Testis (tissue), 2 donors: ENCODE measurements around the gene CBARP.

Source experiments
- POLR2A ChIP-seq: fragments of 450-650 bp; IDR thresholded peaks from one replicate; pipeline ENCODE4 v1.6.1; 2017; ENCODE audit warnings: antibody characterized with exemption, mild to moderate bottlenecking, moderate library complexity
- TF ChIP-seq, protein P1 (sequence below), 3 experiments: fragments of 450-650 bp in 2 of 3; fragments of 200-600 bp in 1 of 3; sonication (generic) in 1 of 3; IDR thresholded peaks; one replicate each; pipeline ENCODE4 v1.5.1; 2016 to 2019; ENCODE audit warnings: antibody characterized with exemption in 3 of 3, mild to moderate bottlenecking in 2 of 3, moderate library complexity in 1 of 3

DNA sequence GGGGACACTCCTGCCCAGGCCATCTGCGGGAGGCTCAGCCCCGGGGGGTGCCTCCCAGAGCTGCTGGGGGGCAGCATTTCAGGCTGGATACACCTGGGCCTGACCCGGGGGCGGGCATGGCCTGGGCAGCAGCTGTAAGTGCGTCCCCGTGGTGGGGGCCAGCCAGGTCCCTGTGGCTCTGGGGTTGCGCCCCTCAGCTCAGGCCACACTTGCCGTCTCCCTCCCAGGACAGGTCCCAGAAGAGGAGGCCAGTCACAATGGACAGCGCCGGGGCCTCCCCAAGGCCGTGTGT, 11.6 kb downstream of the CBARP start:
- TF ChIP-seq, protein P1, sequence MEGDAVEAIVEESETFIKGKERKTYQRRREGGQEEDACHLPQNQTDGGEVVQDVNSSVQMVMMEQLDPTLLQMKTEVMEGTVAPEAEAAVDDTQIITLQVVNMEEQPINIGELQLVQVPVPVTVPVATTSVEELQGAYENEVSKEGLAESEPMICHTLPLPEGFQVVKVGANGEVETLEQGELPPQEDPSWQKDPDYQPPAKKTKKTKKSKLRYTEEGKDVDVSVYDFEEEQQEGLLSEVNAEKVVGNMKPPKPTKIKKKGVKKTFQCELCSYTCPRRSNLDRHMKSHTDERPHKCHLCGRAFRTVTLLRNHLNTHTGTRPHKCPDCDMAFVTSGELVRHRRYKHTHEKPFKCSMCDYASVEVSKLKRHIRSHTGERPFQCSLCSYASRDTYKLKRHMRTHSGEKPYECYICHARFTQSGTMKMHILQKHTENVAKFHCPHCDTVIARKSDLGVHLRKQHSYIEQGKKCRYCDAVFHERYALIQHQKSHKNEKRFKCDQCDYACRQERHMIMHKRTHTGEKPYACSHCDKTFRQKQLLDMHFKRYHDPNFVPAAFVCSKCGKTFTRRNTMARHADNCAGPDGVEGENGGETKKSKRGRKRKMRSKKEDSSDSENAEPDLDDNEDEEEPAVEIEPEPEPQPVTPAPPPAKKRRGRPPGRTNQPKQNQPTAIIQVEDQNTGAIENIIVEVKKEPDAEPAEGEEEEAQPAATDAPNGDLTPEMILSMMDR (IDR thresholded peaks at IDR 0.05), result no peak
- TF ChIP-seq POLR2A, result no peak
